DND-41 (cell line): ENCODE data around the gene CRACR2B.

Source experiments
- ATAC-seq: fragments of 200-7000 bp; cut with Tn5 transposase; 3 replicates; pipeline ENCODE4 v1.9.1; 2021; ENCODE audit warnings: low read depth; ENCODE audit not compliant: insufficient read depth
- DNase-seq: peaks from one replicate; pipeline ENCODE4 v3.0.0-alpha.2; 2020
- H2AFZ ChIP-seq: 2 replicates; pipeline ENCODE4 v1.6.0; 2012; ENCODE audit warnings: low read depth, low read length
- H3K27ac ChIP-seq: 2 replicates; pipeline ENCODE4 v1.5.1; 2012; ENCODE audit warnings: low read length, inconsistent platforms
- H3K27me3 ChIP-seq: fragments of 200-600 bp; sonication (generic); 2 replicates; pipeline ENCODE4 v1.6.0; 2012; ENCODE audit warnings: low read length, mild to moderate bottlenecking, inconsistent platforms; ENCODE audit not compliant: insufficient read depth, poor library complexity
- H3K36me3 ChIP-seq: 2 replicates; pipeline ENCODE4 v1.5.1; 2012; ENCODE audit warnings: low read length, inconsistent platforms; ENCODE audit not compliant: insufficient read depth
- H3K4me1 ChIP-seq: 2 replicates; pipeline ENCODE4 v1.5.1; 2012; ENCODE audit warnings: mild to moderate bottlenecking, low read length; ENCODE audit not compliant: insufficient read depth
- H3K4me2 ChIP-seq: 2 replicates; pipeline ENCODE4 v1.6.0; 2012; ENCODE audit warnings: mild to moderate bottlenecking, moderate library complexity, low read length, inconsistent platforms; ENCODE audit not compliant: insufficient read depth
- H3K4me3 ChIP-seq, 2 experiments: fragments of 200-600 bp in 1 of 2; shearing (Covaris generic) in 1 of 2; 2 replicates each; pipeline ENCODE4 v1.5.1; 2012 to 2016; ENCODE audit warnings: inconsistent platforms in 2 of 2, low read length in 2 of 2, mild to moderate bottlenecking in 2 of 2, low read depth in 1 of 2, moderate library complexity in 1 of 2
- H3K79me2 ChIP-seq: 2 replicates; pipeline ENCODE4 v1.6.0; 2012; ENCODE audit warnings: low read length, inconsistent platforms; ENCODE audit not compliant: insufficient read depth
- H3K9ac ChIP-seq: 2 replicates; pipeline ENCODE4 v1.6.0; 2012; ENCODE audit warnings: low read depth, mild to moderate bottlenecking, inconsistent platforms, low read length, moderate library complexity
- H3K9me3 ChIP-seq: 2 replicates; pipeline ENCODE4 v1.5.1; 2012; ENCODE audit warnings: low read length, moderate library complexity, mild to moderate bottlenecking, inconsistent platforms; ENCODE audit not compliant: insufficient read depth, severe bottlenecking
- H4K20me1 ChIP-seq: 2 replicates; pipeline ENCODE4 v1.6.0; 2012; ENCODE audit warnings: low read length; ENCODE audit not compliant: insufficient read depth
- EZH2 ChIP-seq: IDR thresholded peaks from 3 replicates; pipeline ENCODE4 v1.6.1; 2012; ENCODE audit warnings: borderline replicate concordance, low read depth, mild to moderate bottlenecking, moderate library complexity, low read length, inconsistent platforms; ENCODE audit not compliant: severe bottlenecking
- TF ChIP-seq, protein P1 (sequence below): IDR thresholded peaks from 2 replicates; pipeline ENCODE4 v1.5.1; 2012; ENCODE audit warnings: borderline replicate concordance, low read length, moderate library complexity, mild to moderate bottlenecking; ENCODE audit not compliant: poor library complexity, severe bottlenecking; ENCODE audit errors: extremely low read depth

CRACR2B gene

DNA sequence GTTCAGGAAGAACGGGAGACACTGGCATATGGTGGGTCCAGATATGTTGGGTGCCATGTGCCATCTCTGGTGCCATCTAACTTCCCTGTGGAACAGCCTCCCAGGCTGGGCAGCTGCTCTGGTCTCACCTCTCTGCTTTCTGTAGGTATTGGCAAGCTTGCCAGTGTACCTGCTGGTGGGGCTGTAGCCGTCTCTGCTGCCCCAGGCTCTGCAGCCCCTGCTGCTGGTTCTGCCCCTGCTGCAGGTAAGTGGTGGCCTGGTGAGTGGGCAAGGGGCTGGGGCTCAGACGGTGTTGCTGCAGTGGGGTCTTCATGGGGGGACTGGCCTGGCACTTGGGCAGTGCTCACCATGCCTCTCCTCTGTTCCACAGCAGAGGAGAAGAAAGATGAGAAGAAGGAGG, 15.3 kb upstream of the CRACR2B start:
- H3K4me2 ChIP-seq = peak overlapping the region; percentile 74; the same call in 1 of the 2 replicates
- TF ChIP-seq, protein P1, sequence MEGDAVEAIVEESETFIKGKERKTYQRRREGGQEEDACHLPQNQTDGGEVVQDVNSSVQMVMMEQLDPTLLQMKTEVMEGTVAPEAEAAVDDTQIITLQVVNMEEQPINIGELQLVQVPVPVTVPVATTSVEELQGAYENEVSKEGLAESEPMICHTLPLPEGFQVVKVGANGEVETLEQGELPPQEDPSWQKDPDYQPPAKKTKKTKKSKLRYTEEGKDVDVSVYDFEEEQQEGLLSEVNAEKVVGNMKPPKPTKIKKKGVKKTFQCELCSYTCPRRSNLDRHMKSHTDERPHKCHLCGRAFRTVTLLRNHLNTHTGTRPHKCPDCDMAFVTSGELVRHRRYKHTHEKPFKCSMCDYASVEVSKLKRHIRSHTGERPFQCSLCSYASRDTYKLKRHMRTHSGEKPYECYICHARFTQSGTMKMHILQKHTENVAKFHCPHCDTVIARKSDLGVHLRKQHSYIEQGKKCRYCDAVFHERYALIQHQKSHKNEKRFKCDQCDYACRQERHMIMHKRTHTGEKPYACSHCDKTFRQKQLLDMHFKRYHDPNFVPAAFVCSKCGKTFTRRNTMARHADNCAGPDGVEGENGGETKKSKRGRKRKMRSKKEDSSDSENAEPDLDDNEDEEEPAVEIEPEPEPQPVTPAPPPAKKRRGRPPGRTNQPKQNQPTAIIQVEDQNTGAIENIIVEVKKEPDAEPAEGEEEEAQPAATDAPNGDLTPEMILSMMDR = no peak
- no peak for TF ChIP-seq EZH2
- DNase-seq (no peak), ATAC-seq (no peak)
- H4K20me1 ChIP-seq = peaks cover 45% of the 10 kb centered on the region
- no peak overlapping the region for H3K27ac ChIP-seq
- peaks cover 39% of the 10 kb centered on the region for H3K36me3 ChIP-seq
- no peaks in the 10 kb centered on the region for H3K9me3 ChIP-seq
- peaks cover 47% of the 10 kb centered on the region for H3K79me2 ChIP-seq
- H2AFZ ChIP-seq = no peak overlapping the region
- peaks cover 38% of the 10 kb centered on the region for H3K4me1 ChIP-seq
- H3K27me3 ChIP-seq = no peaks in the 10 kb centered on the region
- H3K4me3 ChIP-seq = peak overlapping the region in 1 of 2 experiments; percentile 79; a peak in 1 of 4 replicates
- H3K9ac ChIP-seq = no peak overlapping the region; the same call in 1 of the 2 replicates

DNA sequence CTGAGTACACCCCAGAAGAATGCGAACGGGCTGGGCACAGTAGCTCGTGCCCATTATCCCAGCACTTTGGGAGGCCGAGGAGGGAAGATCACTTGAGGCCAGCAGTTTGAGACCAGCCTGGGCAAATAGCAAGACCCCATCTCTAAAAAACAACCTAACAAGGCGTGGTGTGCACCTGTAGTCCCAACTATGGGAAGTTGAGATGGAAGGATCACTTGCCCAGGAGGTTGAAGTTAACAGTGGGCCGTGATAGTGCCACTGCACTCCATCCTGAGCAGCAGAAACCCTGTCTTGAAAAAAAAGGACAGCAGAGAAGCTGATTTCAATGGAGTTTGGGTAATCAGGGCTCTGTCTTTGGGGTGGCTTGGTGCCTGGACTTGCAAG, 14.7 kb upstream of the CRACR2B start:
- Histone ChIP-seq H3K4me3 (no peak overlapping the region), H3K4me1 (peaks cover 32% of the 10 kb centered on the region), H3K27me3 (no peaks in the 10 kb centered on the region), H3K27ac (no peak overlapping the region), H3K9me3 (no peaks in the 10 kb centered on the region), H3K79me2 (peaks cover 40% of the 10 kb centered on the region), H3K36me3 (peaks cover 39% of the 10 kb centered on the region), H3K9ac (no peak overlapping the region), H3K4me2 (no peak overlapping the region), H4K20me1 (peaks cover 45% of the 10 kb centered on the region), H2AFZ (no peak overlapping the region)
- no peak for DNase-seq
- TF ChIP-seq, protein P1 = no peak
- no peak for TF ChIP-seq EZH2
- no peak for ATAC-seq

DNA sequence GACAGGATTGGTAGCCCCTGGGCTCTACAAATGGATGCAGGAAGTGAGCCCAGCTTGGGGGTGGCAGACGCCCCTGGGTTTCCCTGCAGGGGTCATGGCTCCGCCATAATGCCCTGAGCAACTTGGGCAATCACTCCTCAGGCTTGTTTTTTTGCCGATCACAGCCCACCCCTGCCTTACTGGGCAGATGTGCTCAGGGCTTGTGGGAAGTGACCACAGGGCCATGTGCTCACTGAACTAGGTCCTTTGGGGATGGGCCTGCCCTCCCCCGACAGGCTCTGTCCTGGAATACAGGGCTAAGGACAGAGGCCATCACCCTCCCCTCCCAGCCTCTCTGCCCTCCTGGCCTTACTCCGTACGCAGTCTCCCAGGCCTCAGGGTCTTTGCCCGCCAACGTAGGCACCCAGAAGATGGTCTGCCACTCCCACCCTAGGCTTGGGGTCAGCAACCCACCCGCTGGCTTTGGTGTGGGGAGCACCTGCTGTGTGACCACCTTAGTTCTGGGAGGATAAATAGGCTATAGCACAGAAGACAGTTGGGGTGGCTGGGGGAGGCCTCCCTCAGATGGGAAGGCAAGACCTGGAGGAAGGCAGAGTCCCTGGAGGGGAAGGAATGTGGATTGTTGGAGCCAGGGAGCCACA, 14.1 kb upstream of the CRACR2B start:
- TF ChIP-seq, protein P1 = no peak
- TF ChIP-seq EZH2 = no peak
- ATAC-seq = no peak
- Histone ChIP-seq H3K27me3 (no peaks in the 10 kb centered on the region), H3K4me2 (no peak overlapping the region; the same call in 1 of the 2 replicates), H3K79me2 (peaks cover 35% of the 10 kb centered on the region), H2AFZ (no peak overlapping the region), H3K9me3 (no peaks in the 10 kb centered on the region), H3K27ac (no peak overlapping the region), H4K20me1 (peaks cover 45% of the 10 kb centered on the region), H3K36me3 (peaks cover 39% of the 10 kb centered on the region), H3K4me1 (peaks cover 28% of the 10 kb centered on the region), H3K9ac (no peak overlapping the region), H3K4me3 (no peak overlapping the region)
- DNase-seq = no peak
